T-helper 2 cell treated with Interferon-gamma antibody and Interleukin-4, amounts not matched to agents 5 μg/mL and 100 μg/mL, for 36 hours (primary cell): ENCODE measurements around the gene ZNF556.

ENCODE experiments used
- DNase-seq: peaks from one replicate; pipeline ENCODE4 v3.0.0; 2021; ENCODE audit warnings: low spot score
- H3K27ac Mint-ChIP-seq: one replicate; pipeline ENCODE4 v1.8.0; 2021; ENCODE audit warnings: mild to moderate bottlenecking, mixed read lengths
- H3K27me3 Mint-ChIP-seq: one replicate; pipeline ENCODE4 v1.8.0; 2021; ENCODE audit warnings: low read depth, mixed read lengths
- H3K36me3 Mint-ChIP-seq: one replicate; pipeline ENCODE4 v1.8.0; 2021; ENCODE audit warnings: low read depth, mixed read lengths
- H3K4me1 Mint-ChIP-seq: one replicate; pipeline ENCODE4 v1.8.0; 2021; ENCODE audit warnings: low read depth, mixed read lengths
- H3K4me3 Mint-ChIP-seq: one replicate; pipeline ENCODE4 v1.8.0; 2022; ENCODE audit warnings: mild to moderate bottlenecking, moderate library complexity, mixed read lengths
- H3K9me3 Mint-ChIP-seq: one replicate; pipeline ENCODE4 v1.8.0; 2021; ENCODE audit warnings: mixed read lengths

Gene ZNF556

DNA sequence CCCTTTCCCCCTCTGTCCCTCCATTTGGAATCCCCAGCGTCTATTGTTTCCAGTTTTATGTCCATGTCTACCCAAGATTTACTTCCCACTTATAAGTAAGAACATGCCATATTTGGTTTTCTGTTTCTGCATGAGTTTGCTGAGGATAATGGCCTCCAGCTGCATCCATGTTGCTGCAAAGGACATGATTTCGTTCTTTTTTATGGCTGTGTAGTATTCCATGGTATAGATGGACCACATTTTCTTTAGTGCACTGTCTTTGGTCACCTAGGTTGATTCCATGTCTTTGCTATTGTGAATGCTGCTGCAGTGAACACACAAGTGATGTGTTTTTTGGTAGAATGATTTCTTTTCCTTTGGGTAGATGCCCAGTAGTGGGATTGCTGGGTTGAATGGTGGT lies 22.0 kb upstream of the ZNF556 start:
- H3K36me3 Mint-ChIP-seq: peaks cover 3% of the 10 kb centered on the region
- no peak overlapping the region for H3K4me3 Mint-ChIP-seq
- H3K27me3 Mint-ChIP-seq: peaks cover 12% of the 10 kb centered on the region
- H3K9me3 Mint-ChIP-seq: peaks cover 24% of the 10 kb centered on the region
- H3K27ac Mint-ChIP-seq: no peak overlapping the region
- peaks cover 2% of the 10 kb centered on the region for H3K4me1 Mint-ChIP-seq
- DNase-seq: no peak

DNA sequence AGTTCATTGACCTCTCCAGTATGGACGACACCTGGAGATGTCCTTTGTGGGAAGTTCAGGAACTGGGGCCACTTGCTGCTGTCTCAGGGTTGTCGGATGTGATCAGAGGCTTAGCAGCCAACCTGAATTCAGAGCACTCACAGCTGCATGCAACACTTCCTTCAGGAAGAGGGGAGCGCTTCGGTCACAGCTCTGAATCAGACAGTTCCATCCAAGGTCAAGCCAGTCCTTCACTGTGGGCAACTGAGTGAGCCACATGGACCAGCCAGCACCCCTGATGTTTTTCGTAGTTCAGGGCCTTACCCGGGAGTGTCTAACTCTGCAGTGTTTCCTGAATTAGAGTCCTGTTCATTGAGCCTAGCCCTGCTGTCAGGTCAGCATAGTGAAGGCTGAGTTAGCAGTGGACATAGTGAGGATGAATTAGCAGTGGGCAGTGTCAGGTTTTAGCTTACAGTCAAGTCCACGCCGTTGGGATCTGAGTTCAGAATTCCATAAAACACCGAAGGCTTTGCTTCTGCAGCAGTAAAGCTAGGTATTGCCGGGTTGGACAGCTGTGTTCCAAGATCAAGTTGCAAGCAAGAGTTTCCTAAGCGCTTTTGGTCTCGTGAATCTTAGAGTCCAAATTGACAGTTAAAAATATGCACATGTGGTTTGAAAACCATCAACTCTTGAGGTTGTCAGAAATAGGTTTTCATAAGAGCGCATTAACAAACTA lies 20.8 kb upstream of the ZNF556 start:
- no peak for DNase-seq
- H3K4me1 Mint-ChIP-seq: peaks cover 2% of the 10 kb centered on the region
- H3K27ac Mint-ChIP-seq: no peak overlapping the region
- no peak overlapping the region for H3K4me3 Mint-ChIP-seq
- peaks cover 12% of the 10 kb centered on the region for H3K27me3 Mint-ChIP-seq
- peaks cover 35% of the 10 kb centered on the region for H3K9me3 Mint-ChIP-seq
- peaks cover 11% of the 10 kb centered on the region for H3K36me3 Mint-ChIP-seq

- Mint-ChIP-seq H3K9me3 (peaks cover 41% of the 10 kb centered on the region), H3K36me3 (peaks cover 22% of the 10 kb centered on the region), H3K27me3 (peaks cover 7% of the 10 kb centered on the region), H3K4me1 (no peaks in the 10 kb centered on the region), H3K27ac (no peak overlapping the region), H3K4me3 (no peak overlapping the region)
- no peak for DNase-seq
These were observed 19.6 kb upstream of the ZNF556 start for GRCh38 chr19:2847507-2847906.

DNA sequence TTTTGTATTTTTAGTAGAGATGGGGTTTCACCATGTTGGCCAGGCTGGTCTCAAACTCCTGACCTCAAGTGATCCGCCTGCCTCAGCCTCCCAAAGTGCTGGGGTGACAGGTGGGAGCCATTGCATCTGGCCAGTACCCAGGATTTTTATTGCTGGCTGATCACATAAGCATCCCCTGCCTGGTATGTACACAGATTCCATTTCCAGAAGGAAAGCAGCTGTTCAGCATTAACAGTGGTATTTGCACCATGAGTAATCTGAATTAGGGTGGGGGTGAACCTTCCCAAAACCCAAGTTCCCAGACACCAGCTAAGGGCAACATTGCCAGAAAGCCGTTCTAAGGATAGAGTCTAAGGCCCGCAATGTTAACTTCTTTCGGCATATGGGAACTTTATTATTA lies 18.5 kb upstream of the ZNF556 start:
- no peak overlapping the region for H3K4me3 Mint-ChIP-seq
- H3K9me3 Mint-ChIP-seq: peaks cover 50% of the 10 kb centered on the region
- no peak for DNase-seq
- H3K36me3 Mint-ChIP-seq: peaks cover 25% of the 10 kb centered on the region
- H3K27me3 Mint-ChIP-seq: peaks cover 3% of the 10 kb centered on the region
- H3K4me1 Mint-ChIP-seq: no peaks in the 10 kb centered on the region
- H3K27ac Mint-ChIP-seq: no peak overlapping the region

DNA sequence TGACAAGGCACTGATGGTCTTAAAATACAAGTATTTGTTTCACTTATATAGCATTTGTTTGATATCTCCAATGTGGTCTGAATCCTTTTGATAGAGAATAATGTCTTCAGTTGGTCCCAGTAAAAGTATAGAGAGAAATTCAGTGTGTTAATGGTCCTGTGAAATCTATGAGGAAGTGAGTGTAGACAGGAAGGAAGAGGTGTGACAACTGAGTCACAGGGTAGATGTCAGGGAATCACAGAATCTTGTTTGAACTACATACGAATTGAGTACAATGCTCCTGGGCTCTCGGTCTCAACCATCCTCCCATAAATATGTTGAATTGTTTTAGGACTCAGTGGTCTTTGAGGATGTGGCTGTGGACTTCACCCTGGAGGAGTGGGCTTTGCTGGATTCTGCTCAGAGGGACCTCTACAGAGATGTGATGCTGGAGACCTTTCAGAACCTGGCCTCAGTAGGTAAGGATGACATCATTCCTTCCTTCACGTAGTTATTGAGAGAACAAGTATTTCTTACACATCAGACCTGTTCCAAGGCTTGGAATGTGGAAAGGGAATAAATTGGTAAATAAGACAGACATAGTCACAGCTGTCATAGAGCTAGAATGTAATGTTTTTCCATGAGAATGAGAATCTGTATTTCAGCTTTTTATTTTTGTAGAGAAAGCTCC lies 16.7 kb upstream of the ZNF556 start:
- no peak overlapping the region for H3K4me3 Mint-ChIP-seq
- peaks cover 58% of the 10 kb centered on the region for H3K9me3 Mint-ChIP-seq
- H3K27ac Mint-ChIP-seq: no peak overlapping the region
- no peak for DNase-seq
- no peaks in the 10 kb centered on the region for H3K4me1 Mint-ChIP-seq
- H3K36me3 Mint-ChIP-seq: peaks cover 26% of the 10 kb centered on the region
- no peaks in the 10 kb centered on the region for H3K27me3 Mint-ChIP-seq

DNA sequence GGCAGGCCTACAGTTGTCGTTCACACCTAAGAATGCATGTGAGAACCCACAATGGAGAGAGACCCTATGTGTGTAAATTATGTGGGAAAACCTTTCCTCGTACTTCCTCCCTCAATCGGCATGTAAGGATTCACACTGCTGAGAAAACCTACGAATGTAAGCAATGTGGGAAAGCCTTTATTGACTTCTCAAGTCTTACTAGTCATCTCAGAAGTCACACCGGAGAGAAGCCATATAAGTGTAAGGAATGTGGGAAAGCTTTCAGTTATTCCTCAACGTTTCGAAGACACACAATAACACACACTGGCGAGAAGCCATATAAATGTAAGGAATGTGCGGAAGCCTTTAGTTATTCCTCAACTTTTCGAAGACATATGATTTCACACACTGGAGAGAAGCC lies 14.5 kb upstream of the ZNF556 start:
- Mint-ChIP-seq H3K4me3 (no peak overlapping the region), H3K4me1 (peaks cover 2% of the 10 kb centered on the region), H3K27me3 (no peaks in the 10 kb centered on the region), H3K9me3 (peaks cover 60% of the 10 kb centered on the region), H3K36me3 (peaks cover 26% of the 10 kb centered on the region), H3K27ac (no peak overlapping the region)
- DNase-seq: no peak

GRCh38 chr19:2853015-2853606 lies 14.0 kb upstream of the ZNF556 start:
- Mint-ChIP-seq H3K9me3 (peaks cover 60% of the 10 kb centered on the region), H3K4me3 (no peak overlapping the region), H3K27ac (no peak overlapping the region), H3K27me3 (no peaks in the 10 kb centered on the region), H3K36me3 (peaks cover 26% of the 10 kb centered on the region), H3K4me1 (peaks cover 2% of the 10 kb centered on the region)
- no peak for DNase-seq

DNA sequence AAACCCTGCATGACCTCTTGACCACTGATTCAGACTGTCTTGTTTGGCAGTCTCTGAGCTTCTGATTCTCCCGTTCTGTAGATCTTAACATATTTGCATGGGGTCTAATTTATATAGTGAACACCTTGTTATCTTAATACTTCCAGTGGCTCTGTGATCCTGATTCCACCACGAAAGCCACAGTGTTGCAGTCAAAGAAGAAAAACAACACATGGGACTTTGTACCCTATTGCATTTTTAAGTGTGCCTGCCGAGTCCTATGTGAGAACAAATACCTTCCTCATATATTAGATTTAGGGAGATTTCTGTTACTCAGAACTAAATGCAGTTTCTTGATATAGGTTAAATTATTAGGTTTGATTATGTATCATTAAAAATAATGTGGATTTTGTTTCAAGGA lies 12.3 kb upstream of the ZNF556 start:
- H3K9me3 Mint-ChIP-seq: peaks cover 69% of the 10 kb centered on the region
- DNase-seq: no peak
- no peak overlapping the region for H3K27ac Mint-ChIP-seq
- no peaks in the 10 kb centered on the region for H3K27me3 Mint-ChIP-seq
- peaks cover 26% of the 10 kb centered on the region for H3K36me3 Mint-ChIP-seq
- H3K4me1 Mint-ChIP-seq: peaks cover 2% of the 10 kb centered on the region
- H3K4me3 Mint-ChIP-seq: no peak overlapping the region

GRCh38 chr19:2856457-2857050 lies 10.6 kb upstream of the ZNF556 start:
- peaks cover 2% of the 10 kb centered on the region for H3K4me1 Mint-ChIP-seq
- no peak for DNase-seq
- peaks cover 57% of the 10 kb centered on the region for H3K9me3 Mint-ChIP-seq
- H3K4me3 Mint-ChIP-seq: no peak overlapping the region
- no peak overlapping the region for H3K27ac Mint-ChIP-seq
- H3K27me3 Mint-ChIP-seq: no peaks in the 10 kb centered on the region
- peaks cover 14% of the 10 kb centered on the region for H3K36me3 Mint-ChIP-seq

- peaks cover 1% of the 10 kb centered on the region for H3K36me3 Mint-ChIP-seq
- H3K27ac Mint-ChIP-seq: no peak overlapping the region
- peaks cover 48% of the 10 kb centered on the region for H3K9me3 Mint-ChIP-seq
- DNase-seq: no peak
- peaks cover 2% of the 10 kb centered on the region for H3K4me1 Mint-ChIP-seq
- no peaks in the 10 kb centered on the region for H3K27me3 Mint-ChIP-seq
- no peak overlapping the region for H3K4me3 Mint-ChIP-seq
These were observed 8.3 kb upstream of the ZNF556 start for GRCh38 chr19:2858864-2859263.

GRCh38 chr19:2863816-2864215 lies 3.3 kb upstream of the ZNF556 start:
- Mint-ChIP-seq H3K4me1 (no peaks in the 10 kb centered on the region), H3K27me3 (no peaks in the 10 kb centered on the region), H3K27ac (no peak overlapping the region), H3K36me3 (no peaks in the 10 kb centered on the region), H3K9me3 (peaks cover 37% of the 10 kb centered on the region), H3K4me3 (no peak overlapping the region)
- DNase-seq: no peak

- Mint-ChIP-seq H3K27me3 (no peaks in the 10 kb centered on the region), H3K36me3 (no peaks in the 10 kb centered on the region), H3K27ac (no peak overlapping the region), H3K4me1 (no peaks in the 10 kb centered on the region), H3K9me3 (peaks cover 31% of the 10 kb centered on the region), H3K4me3 (no peak overlapping the region)
- no peak for DNase-seq
These were observed 1.6 kb upstream of the ZNF556 start for GRCh38 chr19:2865334-2866100.

GRCh38 chr19:2866495-2867024 lies 575 bp upstream of the ZNF556 start:
- H3K27ac Mint-ChIP-seq: no peak overlapping the region
- H3K4me1 Mint-ChIP-seq: no peaks in the 10 kb centered on the region
- no peaks in the 10 kb centered on the region for H3K27me3 Mint-ChIP-seq
- no peaks in the 10 kb centered on the region for H3K36me3 Mint-ChIP-seq
- no peak overlapping the region for H3K4me3 Mint-ChIP-seq
- no peak for DNase-seq
- H3K9me3 Mint-ChIP-seq: peaks cover 37% of the 10 kb centered on the region
